GM10847 (cell line): ENCODE measurements around the gene CDH4.

Source experiments
- POLR2A ChIP-seq: IDR thresholded peaks from 2 replicates; pipeline ENCODE4 v1.6.1; 2011; ENCODE audit not compliant: insufficient read length; ENCODE audit errors: extremely low read depth

CDH4 gene

GRCh38 chr20:61965606-61966491, 713.8 kb downstream of the CDH4 start:
- TF ChIP-seq POLR2A, result no peak

GRCh38 chr20:61966492-61967244, 714.6 kb downstream of the CDH4 start:
- TF ChIP-seq POLR2A, result no peak

GRCh38 chr20:61967300-61967699, 715.2 kb downstream of the CDH4 start:
- TF ChIP-seq POLR2A, result no peak

- no peak for TF ChIP-seq POLR2A
Measured at GRCh38 chr20:61968036-61968810, 716.2 kb downstream of the CDH4 start.

GRCh38 chr20:61968932-61969331, 716.9 kb downstream of the CDH4 start:
- TF ChIP-seq POLR2A, result no peak

- TF ChIP-seq POLR2A, result no peak
Measured at GRCh38 chr20:61969806-61970205, 717.7 kb downstream of the CDH4 start.

GRCh38 chr20:61970357-61970756, 718.3 kb downstream of the CDH4 start:
- TF ChIP-seq POLR2A, result no peak

- no peak for TF ChIP-seq POLR2A
Measured at GRCh38 chr20:61972636-61973508, 720.8 kb downstream of the CDH4 start.

GRCh38 chr20:61973515-61974356, 721.7 kb downstream of the CDH4 start:
- TF ChIP-seq POLR2A, result no peak

- no peak for TF ChIP-seq POLR2A
Measured at GRCh38 chr20:61974357-61974665, 722.2 kb downstream of the CDH4 start.

- TF ChIP-seq POLR2A, result no peak
Measured at GRCh38 chr20:61975407-61976129, 723.5 kb downstream of the CDH4 start.

- no peak for TF ChIP-seq POLR2A
Measured at GRCh38 chr20:61976263-61976643, 724.2 kb downstream of the CDH4 start.
